GM18907 (cell line): Measurements from ENCODE around the gene TRMT44.
"Not testable (repeated sequence)": the region's sequence is repeated elsewhere in the genome, so short reads cannot be mapped to it uniquely, and the experiment has no call there.

ENCODE experiments used
- ATAC-seq: cut with Tn5 transposase; IDR thresholded peaks from one replicate; pipeline ENCODE4 v1.9.1; 2021; ENCODE audit warnings: mild to moderate bottlenecking, moderate library complexity; ENCODE audit not compliant: unreplicated experiment

The TRMT44 gene

GRCh38 chr4:8467016-8467415, 26.4 kb downstream of the TRMT44 start:
- no peak for ATAC-seq

- peak; percentile 68 for ATAC-seq
Measured at GRCh38 chr4:8468746-8469535, 28.4 kb downstream of the TRMT44 start.

GRCh38 chr4:8469550-8469949, 29.0 kb downstream of the TRMT44 start:
- ATAC-seq, result no peak

- ATAC-seq, result no peak
Measured at GRCh38 chr4:8470451-8471024, 30.0 kb downstream of the TRMT44 start.

GRCh38 chr4:8471211-8471875, 30.8 kb downstream of the TRMT44 start:
- ATAC-seq, result no peak

- ATAC-seq, result no peak
Measured at GRCh38 chr4:8472158-8472688, 31.6 kb downstream of the TRMT44 start.

GRCh38 chr4:8472689-8473197, 32.2 kb downstream of the TRMT44 start:
- no peak for ATAC-seq

GRCh38 chr4:8473198-8473919, 32.8 kb downstream of the TRMT44 start:
- no peak for ATAC-seq

GRCh38 chr4:8473920-8474590, 33.5 kb downstream of the TRMT44 start:
- ATAC-seq, result no peak

GRCh38 chr4:8474856-8475255, 34.3 kb downstream of the TRMT44 start:
- ATAC-seq, result no peak

- no peak for ATAC-seq
Measured at GRCh38 chr4:8475751-8476575, 35.4 kb downstream of the TRMT44 start.

GRCh38 chr4:8477095-8477635, 36.6 kb downstream of the TRMT44 start:
- ATAC-seq, result no peak

GRCh38 chr4:8477676-8478075, 37.1 kb downstream of the TRMT44 start:
- ATAC-seq, result no peak

GRCh38 chr4:8478371-8478770, 37.8 kb downstream of the TRMT44 start:
- ATAC-seq, result no peak

- ATAC-seq, result no peak
Measured at GRCh38 chr4:8478801-8479744, 38.5 kb downstream of the TRMT44 start.

GRCh38 chr4:8480221-8480620, 39.6 kb downstream of the TRMT44 start:
- no peak for ATAC-seq

- ATAC-seq, result not testable (repeated sequence)
Measured at GRCh38 chr4:8486643-8487042, 46.1 kb downstream of the TRMT44 start.

- no peak for ATAC-seq
Measured at GRCh38 chr4:8488791-8489369, 48.3 kb downstream of the TRMT44 start.
